Measurements from ENCODE around the gene RNF6. TPM values are rescaled to one million over a fixed set of nuclear protein-coding genes. Genes with fewer than 3 reads are reported as not detected.
A peak's percentile ranks its signal among the peaks of the same experiment; 100 is the strongest.

The RNF6 gene
- total RNA-seq, 1 donor from 2014 or later: 14.1 TPM

GRCh38 chr13:26228096-26228495, 6.0 kb upstream of the RNF6 start:
- H3K4me1 ChIP-seq (ENCODE audit: control insufficient read depth in 3 of 3, insufficient read depth in 3 of 3, low read length in 3 of 3): peaks cover 0 to 3% (median 0%) of the 10 kb centered on the region in 3 donors
- no peaks in the 10 kb centered on the region for H3K27me3 ChIP-seq (ENCODE audit: control insufficient read depth in 3 of 3, insufficient read depth in 3 of 3, low read length in 3 of 3)
- no peaks in the 10 kb centered on the region for H3K36me3 ChIP-seq (ENCODE audit: control insufficient read depth in 3 of 3, insufficient read depth in 3 of 3, low read length in 3 of 3)
- H3K9me3 ChIP-seq (ENCODE audit: control insufficient read depth in 3 of 3, low read length in 3 of 3): no peaks in the 10 kb centered on the region
- no peak overlapping the region for H3K4me3 ChIP-seq (ENCODE audit: low read length in 3 of 3)
- H3K27ac ChIP-seq (ENCODE audit: low read depth, low read length): no peak overlapping the region
- no peak overlapping the region for H3K9ac ChIP-seq (ENCODE audit: low read depth in 1 of 3, low read length in 3 of 3)

- Histone ChIP-seq H3K4me1 (ENCODE audit: control insufficient read depth in 3 of 3, insufficient read depth in 3 of 3, low read length in 3 of 3) (peaks cover 0 to 9% (median 0%) of the 10 kb centered on the region in 3 donors), H3K4me3 (ENCODE audit: low read length in 3 of 3) (no peak overlapping the region), H3K27me3 (ENCODE audit: control insufficient read depth in 3 of 3, insufficient read depth in 3 of 3, low read length in 3 of 3) (no peaks in the 10 kb centered on the region), H3K9ac (ENCODE audit: low read depth in 1 of 3, low read length in 3 of 3) (no peak overlapping the region), H3K36me3 (ENCODE audit: control insufficient read depth in 3 of 3, insufficient read depth in 3 of 3, low read length in 3 of 3) (no peaks in the 10 kb centered on the region), H3K9me3 (ENCODE audit: control insufficient read depth in 3 of 3, low read length in 3 of 3) (no peaks in the 10 kb centered on the region), H3K27ac (ENCODE audit: low read depth, low read length) (no peak overlapping the region)
Observed at GRCh38 chr13:26227166-26227971, 5.3 kb upstream of the RNF6 start.

- Histone ChIP-seq H3K27me3 (ENCODE audit: control insufficient read depth in 3 of 3, insufficient read depth in 3 of 3, low read length in 3 of 3) (no peaks in the 10 kb centered on the region), H3K36me3 (ENCODE audit: control insufficient read depth in 3 of 3, insufficient read depth in 3 of 3, low read length in 3 of 3) (peaks cover 0 to 3% (median 0%) of the 10 kb centered on the region in 3 donors), H3K9me3 (ENCODE audit: control insufficient read depth in 3 of 3, low read length in 3 of 3) (no peaks in the 10 kb centered on the region), H3K4me1 (ENCODE audit: control insufficient read depth in 3 of 3, insufficient read depth in 3 of 3, low read length in 3 of 3) (peaks cover 0 to 9% (median 3%) of the 10 kb centered on the region in 3 donors), H3K9ac (ENCODE audit: low read depth in 1 of 3, low read length in 3 of 3) (no peak overlapping the region), H3K27ac (ENCODE audit: low read depth, low read length) (no peak overlapping the region), H3K4me3 (ENCODE audit: low read length in 3 of 3) (no peak overlapping the region)
Observed at GRCh38 chr13:26225896-26226617, 3.9 kb upstream of the RNF6 start.

GRCh38 chr13:26222520-26223046, 469 bp upstream of the RNF6 start:
- Histone ChIP-seq H3K27ac (ENCODE audit: low read depth, low read length) (peak overlapping the region; percentile 94), H3K9me3 (ENCODE audit: control insufficient read depth in 3 of 3, low read length in 3 of 3) (no peaks in the 10 kb centered on the region), H3K4me3 (ENCODE audit: low read length in 3 of 3) (peak overlapping the region; percentile 96 to 98 (median 96)), H3K36me3 (ENCODE audit: control insufficient read depth in 3 of 3, insufficient read depth in 3 of 3, low read length in 3 of 3) (peaks cover 14 to 19% (median 15%) of the 10 kb centered on the region in 3 donors), H3K27me3 (ENCODE audit: control insufficient read depth in 3 of 3, insufficient read depth in 3 of 3, low read length in 3 of 3) (no peaks in the 10 kb centered on the region), H3K9ac (ENCODE audit: low read depth in 1 of 3, low read length in 3 of 3) (peak overlapping the region; percentile 97 to 99 (median 98)), H3K4me1 (ENCODE audit: control insufficient read depth in 3 of 3, insufficient read depth in 3 of 3, low read length in 3 of 3) (peaks cover 12 to 19% (median 14%) of the 10 kb centered on the region in 3 donors)

- Histone ChIP-seq H3K27me3 (ENCODE audit: control insufficient read depth in 3 of 3, insufficient read depth in 3 of 3, low read length in 3 of 3) (no peaks in the 10 kb centered on the region), H3K4me3 (ENCODE audit: low read length in 3 of 3) (peak overlapping the region; percentile 96 to 98 (median 96)), H3K27ac (ENCODE audit: low read depth, low read length) (peak overlapping the region; percentile 94), H3K36me3 (ENCODE audit: control insufficient read depth in 3 of 3, insufficient read depth in 3 of 3, low read length in 3 of 3) (peaks cover 23 to 27% (median 23%) of the 10 kb centered on the region in 3 donors), H3K9me3 (ENCODE audit: control insufficient read depth in 3 of 3, low read length in 3 of 3) (no peaks in the 10 kb centered on the region), H3K9ac (ENCODE audit: low read depth in 1 of 3, low read length in 3 of 3) (peak overlapping the region; percentile 97 to 99 (median 98)), H3K4me1 (ENCODE audit: control insufficient read depth in 3 of 3, insufficient read depth in 3 of 3, low read length in 3 of 3) (peaks cover 12 to 19% (median 14%) of the 10 kb centered on the region in 3 donors)
Observed at GRCh38 chr13:26221399-26221720, 754 bp downstream of the RNF6 start.

GRCh38 chr13:26220575-26220974, 1.5 kb downstream of the RNF6 start:
- Histone ChIP-seq H3K27ac (ENCODE audit: low read depth, low read length) (peak overlapping the region; percentile 3), H3K4me1 (ENCODE audit: control insufficient read depth in 3 of 3, insufficient read depth in 3 of 3, low read length in 3 of 3) (peaks cover 12 to 19% (median 14%) of the 10 kb centered on the region in 3 donors), H3K9ac (ENCODE audit: low read depth in 1 of 3, low read length in 3 of 3) (peak overlapping the region in 2 of 3 donors; percentile 98 to 99), H3K9me3 (ENCODE audit: control insufficient read depth in 3 of 3, low read length in 3 of 3) (no peaks in the 10 kb centered on the region), H3K27me3 (ENCODE audit: control insufficient read depth in 3 of 3, insufficient read depth in 3 of 3, low read length in 3 of 3) (no peaks in the 10 kb centered on the region), H3K4me3 (ENCODE audit: low read length in 3 of 3) (peak overlapping the region; percentile 96 to 98 (median 96)), H3K36me3 (ENCODE audit: control insufficient read depth in 3 of 3, insufficient read depth in 3 of 3, low read length in 3 of 3) (peaks cover 23 to 30% (median 28%) of the 10 kb centered on the region in 3 donors)

- peaks cover 12 to 19% (median 14%) of the 10 kb centered on the region in 3 donors for H3K4me1 ChIP-seq (ENCODE audit: control insufficient read depth in 3 of 3, insufficient read depth in 3 of 3, low read length in 3 of 3)
- H3K36me3 ChIP-seq (ENCODE audit: control insufficient read depth in 3 of 3, insufficient read depth in 3 of 3, low read length in 3 of 3): peaks cover 31 to 38% (median 33%) of the 10 kb centered on the region in 3 donors
- no peak overlapping the region for H3K27ac ChIP-seq (ENCODE audit: low read depth, low read length)
- no peaks in the 10 kb centered on the region for H3K27me3 ChIP-seq (ENCODE audit: control insufficient read depth in 3 of 3, insufficient read depth in 3 of 3, low read length in 3 of 3)
- no peak overlapping the region for H3K9ac ChIP-seq (ENCODE audit: low read depth in 1 of 3, low read length in 3 of 3)
- no peaks in the 10 kb centered on the region for H3K9me3 ChIP-seq (ENCODE audit: control insufficient read depth in 3 of 3, low read length in 3 of 3)
- H3K4me3 ChIP-seq (ENCODE audit: low read length in 3 of 3): no peak overlapping the region
Observed at GRCh38 chr13:26219726-26220125, 2.4 kb downstream of the RNF6 start.

GRCh38 chr13:26216042-26216441, 6.1 kb downstream of the RNF6 start:
- H3K36me3 ChIP-seq (ENCODE audit: control insufficient read depth in 3 of 3, insufficient read depth in 3 of 3, low read length in 3 of 3): peaks cover 41 to 63% (median 45%) of the 10 kb centered on the region in 3 donors
- no peak overlapping the region for H3K9ac ChIP-seq (ENCODE audit: low read depth in 1 of 3, low read length in 3 of 3)
- H3K27me3 ChIP-seq (ENCODE audit: control insufficient read depth in 3 of 3, insufficient read depth in 3 of 3, low read length in 3 of 3): no peaks in the 10 kb centered on the region

GRCh38 chr13:26213982-26214381, 8.1 kb downstream of the RNF6 start:
- Histone ChIP-seq H3K4me3 (ENCODE audit: low read length in 3 of 3) (no peak overlapping the region), H3K9me3 (ENCODE audit: control insufficient read depth in 3 of 3, low read length in 3 of 3) (no peaks in the 10 kb centered on the region), H3K4me1 (ENCODE audit: control insufficient read depth in 3 of 3, insufficient read depth in 3 of 3, low read length in 3 of 3) (peaks cover 0 to 2% (median 0%) of the 10 kb centered on the region in 3 donors), H3K27me3 (ENCODE audit: control insufficient read depth in 3 of 3, insufficient read depth in 3 of 3, low read length in 3 of 3) (no peaks in the 10 kb centered on the region), H3K36me3 (ENCODE audit: control insufficient read depth in 3 of 3, insufficient read depth in 3 of 3, low read length in 3 of 3) (peaks cover 33 to 62% (median 38%) of the 10 kb centered on the region in 3 donors), H3K9ac (ENCODE audit: low read depth in 1 of 3, low read length in 3 of 3) (no peak overlapping the region), H3K27ac (ENCODE audit: low read depth, low read length) (no peak overlapping the region)

More at GRCh38 chr13:26216042-26216441, 6.1 kb downstream of the RNF6 start:
- Histone ChIP-seq H3K4me3 (ENCODE audit: low read length in 3 of 3) (no peak overlapping the region), H3K4me1 (ENCODE audit: control insufficient read depth in 3 of 3, insufficient read depth in 3 of 3, low read length in 3 of 3) (peaks cover 10 to 12% (median 11%) of the 10 kb centered on the region in 3 donors), H3K9me3 (ENCODE audit: control insufficient read depth in 3 of 3, low read length in 3 of 3) (no peaks in the 10 kb centered on the region), H3K27ac (ENCODE audit: low read depth, low read length) (no peak overlapping the region)
